ENCODE measurements around the gene GCN1.

The GCN1 gene

GRCh38 chr12:120096671-120097202 lies 97.8 kb downstream of the GCN1 start:
- Histone ChIP-seq H3K4me3 (ENCODE audit: low read length) (no peak overlapping the region), H3K4me1 (ENCODE audit: control insufficient read depth, insufficient read depth, low read length) (peaks cover 11% of the 10 kb centered on the region), H3K9me3 (ENCODE audit: control insufficient read depth, low read length) (no peaks in the 10 kb centered on the region), H3K36me3 (ENCODE audit: control insufficient read depth, insufficient read depth, low read length) (peaks cover 34% of the 10 kb centered on the region), H3K27me3 (ENCODE audit: control insufficient read depth, insufficient read depth, low read length) (no peaks in the 10 kb centered on the region), H3K9ac (ENCODE audit: low read length) (no peak overlapping the region)

DNA sequence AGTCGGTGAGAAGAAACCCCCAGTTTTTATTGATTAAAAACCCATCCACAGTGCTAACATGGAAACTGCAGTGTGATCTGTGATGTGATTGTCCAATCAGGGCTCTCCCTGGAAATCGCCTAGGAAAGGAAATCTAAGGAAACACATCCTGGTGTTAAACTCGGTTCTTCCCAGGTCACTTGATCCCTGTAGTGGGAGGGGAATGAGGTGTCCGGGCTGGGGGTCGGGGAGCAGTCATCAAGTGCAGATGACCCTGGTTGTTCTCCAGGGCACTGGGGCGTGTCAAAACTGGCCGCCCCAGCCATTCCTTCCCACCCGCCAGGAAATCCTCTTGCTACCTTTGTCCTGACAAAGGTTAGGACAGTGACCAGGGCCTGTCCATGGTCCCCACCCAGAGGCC lies 98.8 kb downstream of the GCN1 start:
- H3K4me3 ChIP-seq (ENCODE audit: low read length): no peak overlapping the region
- peaks cover 34% of the 10 kb centered on the region for H3K36me3 ChIP-seq (ENCODE audit: control insufficient read depth, insufficient read depth, low read length)

GRCh38 chr12:120095331-120095730 lies 99.2 kb downstream of the GCN1 start:
- Histone ChIP-seq H3K36me3 (ENCODE audit: control insufficient read depth, insufficient read depth, low read length) (peaks cover 34% of the 10 kb centered on the region), H3K4me3 (ENCODE audit: low read length) (no peak overlapping the region), H3K9ac (ENCODE audit: low read length) (no peak overlapping the region), H3K9me3 (ENCODE audit: control insufficient read depth, low read length) (no peaks in the 10 kb centered on the region), H3K27me3 (ENCODE audit: control insufficient read depth, insufficient read depth, low read length) (no peaks in the 10 kb centered on the region), H3K4me1 (ENCODE audit: control insufficient read depth, insufficient read depth, low read length) (no peaks in the 10 kb centered on the region)

More for the DNA sequence above, 98.8 kb downstream of the GCN1 start:
- H3K9ac ChIP-seq (ENCODE audit: low read length): no peak overlapping the region
- no peaks in the 10 kb centered on the region for H3K27me3 ChIP-seq (ENCODE audit: control insufficient read depth, insufficient read depth, low read length)
- no peaks in the 10 kb centered on the region for H3K9me3 ChIP-seq (ENCODE audit: control insufficient read depth, low read length)
- peaks cover under 1% of the 10 kb centered on the region for H3K4me1 ChIP-seq (ENCODE audit: control insufficient read depth, insufficient read depth, low read length)

DNA sequence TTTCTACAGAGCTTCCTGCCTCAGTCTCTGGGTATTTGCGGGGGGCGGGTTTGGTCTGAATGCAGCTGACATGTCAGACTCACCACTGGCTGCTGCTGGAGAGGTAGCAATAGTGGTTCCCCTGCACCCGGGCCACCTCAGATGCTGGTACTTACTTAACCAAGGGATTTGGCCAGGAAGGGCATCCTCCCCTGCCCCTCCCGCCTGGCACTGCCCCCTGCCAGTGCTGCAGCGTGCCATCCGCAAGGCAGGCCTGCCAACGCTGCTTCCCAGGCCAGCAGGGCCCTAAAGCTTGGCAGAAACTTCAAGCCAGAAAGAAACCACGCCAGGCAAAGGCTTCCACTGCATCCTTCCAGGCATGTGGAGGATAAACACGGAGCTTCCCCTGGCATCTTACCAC lies 100.0 kb downstream of the GCN1 start:
- Histone ChIP-seq H3K36me3 (ENCODE audit: control insufficient read depth, insufficient read depth, low read length) (peaks cover 41% of the 10 kb centered on the region), H3K9me3 (ENCODE audit: control insufficient read depth, low read length) (no peaks in the 10 kb centered on the region), H3K4me1 (ENCODE audit: control insufficient read depth, insufficient read depth, low read length) (no peaks in the 10 kb centered on the region), H3K9ac (ENCODE audit: low read length) (no peak overlapping the region), H3K4me3 (ENCODE audit: low read length) (no peak overlapping the region), H3K27me3 (ENCODE audit: control insufficient read depth, insufficient read depth, low read length) (no peaks in the 10 kb centered on the region)

DNA sequence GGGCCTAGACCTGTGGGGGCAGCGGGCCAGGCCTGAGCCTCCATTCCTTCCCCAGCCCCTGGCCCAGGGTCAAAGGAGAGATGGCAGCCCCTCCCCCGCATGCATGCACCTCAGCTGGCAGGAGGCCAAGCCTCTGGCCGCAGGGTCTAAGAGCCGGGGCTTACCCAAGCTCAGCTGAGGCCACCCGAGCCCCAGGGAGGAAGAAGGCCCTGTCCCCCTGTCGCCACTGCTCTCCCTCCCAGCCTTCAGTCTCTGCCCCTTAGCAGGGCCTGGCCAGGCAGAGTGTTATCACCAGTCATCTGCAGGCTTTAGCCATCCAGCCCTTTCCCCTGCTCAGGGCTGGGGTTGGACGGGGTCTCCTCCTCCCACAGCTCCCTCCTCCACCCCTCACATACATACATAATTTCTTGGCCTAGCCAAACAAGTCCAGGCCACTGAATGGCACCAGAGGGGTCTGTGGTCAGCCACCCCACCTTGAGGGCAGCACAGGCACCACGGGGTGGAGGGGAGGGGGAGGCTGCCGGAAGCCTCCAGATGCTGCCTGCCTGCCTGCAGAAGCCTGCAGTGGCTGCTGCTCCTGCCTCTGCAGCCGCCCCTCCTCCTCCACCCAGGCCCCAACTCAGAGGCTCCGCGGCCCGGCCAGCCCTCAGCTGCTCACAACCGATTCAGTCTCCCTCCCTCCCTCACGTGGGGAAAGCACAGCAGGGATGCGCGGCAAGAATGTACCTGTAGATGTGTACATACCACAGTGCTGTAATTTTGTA lies 100.7 kb downstream of the GCN1 start:
- Histone ChIP-seq H3K36me3 (ENCODE audit: control insufficient read depth, insufficient read depth, low read length) (peaks cover 38% of the 10 kb centered on the region), H3K27me3 (ENCODE audit: control insufficient read depth, insufficient read depth, low read length) (no peaks in the 10 kb centered on the region), H3K9me3 (ENCODE audit: control insufficient read depth, low read length) (no peaks in the 10 kb centered on the region), H3K4me1 (ENCODE audit: control insufficient read depth, insufficient read depth, low read length) (no peaks in the 10 kb centered on the region), H3K4me3 (ENCODE audit: low read length) (no peak overlapping the region), H3K9ac (ENCODE audit: low read length) (no peak overlapping the region)

GRCh38 chr12:120093336-120093591 lies 101.3 kb downstream of the GCN1 start:
- H3K36me3 ChIP-seq (ENCODE audit: control insufficient read depth, insufficient read depth, low read length): peaks cover 33% of the 10 kb centered on the region
- H3K9me3 ChIP-seq (ENCODE audit: control insufficient read depth, low read length): no peaks in the 10 kb centered on the region
- no peak overlapping the region for H3K4me3 ChIP-seq (ENCODE audit: low read length)
- no peaks in the 10 kb centered on the region for H3K27me3 ChIP-seq (ENCODE audit: control insufficient read depth, insufficient read depth, low read length)
- H3K9ac ChIP-seq (ENCODE audit: low read length): no peak overlapping the region
- no peaks in the 10 kb centered on the region for H3K4me1 ChIP-seq (ENCODE audit: control insufficient read depth, insufficient read depth, low read length)

GRCh38 chr12:120092551-120093335 lies 101.8 kb downstream of the GCN1 start:
- H3K27me3 ChIP-seq (ENCODE audit: control insufficient read depth, insufficient read depth, low read length): no peaks in the 10 kb centered on the region
- no peak overlapping the region for H3K9ac ChIP-seq (ENCODE audit: low read length)
- H3K4me1 ChIP-seq (ENCODE audit: control insufficient read depth, insufficient read depth, low read length): no peaks in the 10 kb centered on the region
- H3K36me3 ChIP-seq (ENCODE audit: control insufficient read depth, insufficient read depth, low read length): peaks cover 31% of the 10 kb centered on the region
- H3K4me3 ChIP-seq (ENCODE audit: low read length): no peak overlapping the region
- H3K9me3 ChIP-seq (ENCODE audit: control insufficient read depth, low read length): no peaks in the 10 kb centered on the region

- Histone ChIP-seq H3K27me3 (ENCODE audit: control insufficient read depth, insufficient read depth, low read length) (no peaks in the 10 kb centered on the region), H3K4me1 (ENCODE audit: control insufficient read depth, insufficient read depth, low read length) (peaks cover 11% of the 10 kb centered on the region), H3K9ac (ENCODE audit: low read length) (no peak overlapping the region), H3K36me3 (ENCODE audit: control insufficient read depth, insufficient read depth, low read length) (peaks cover 20% of the 10 kb centered on the region), H3K4me3 (ENCODE audit: low read length) (no peak overlapping the region), H3K9me3 (ENCODE audit: control insufficient read depth, low read length) (no peaks in the 10 kb centered on the region)
These were observed 103.0 kb downstream of the GCN1 start for GRCh38 chr12:120091371-120092090.

DNA sequence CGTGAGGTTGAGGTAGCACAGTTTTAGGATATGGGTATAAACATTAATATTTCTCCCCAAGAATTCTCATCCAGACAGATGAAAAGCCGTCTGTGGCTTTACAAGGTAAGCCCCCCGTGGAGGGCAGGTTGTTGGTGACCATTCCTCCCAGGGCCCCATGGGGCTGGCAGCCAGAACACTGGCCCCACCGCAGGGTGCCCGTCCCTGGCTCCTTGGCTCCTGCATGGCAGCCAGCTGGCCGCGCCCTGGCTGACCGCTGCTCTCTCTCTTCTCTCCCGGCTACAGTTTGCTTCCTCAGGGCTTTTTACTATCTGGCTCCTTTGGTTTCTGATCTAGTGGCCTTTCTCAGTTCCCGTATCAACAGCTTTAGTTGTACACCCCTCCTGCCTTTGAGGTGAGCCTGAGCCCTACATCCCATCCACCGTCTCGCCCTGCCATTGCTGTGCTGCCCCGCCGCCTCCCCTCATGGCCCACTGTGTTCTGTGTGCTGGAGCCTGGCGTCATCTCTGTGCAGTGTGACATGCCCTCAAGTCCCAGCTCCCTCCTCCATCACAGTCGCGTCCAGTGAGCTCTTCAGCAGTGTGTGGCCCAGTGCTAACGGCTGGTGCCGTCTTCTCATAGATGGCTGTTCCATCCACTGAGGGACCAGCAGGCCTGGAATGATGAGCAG lies 103.8 kb downstream of the GCN1 start:
- Histone ChIP-seq H3K9ac (ENCODE audit: low read length) (no peak overlapping the region), H3K27me3 (ENCODE audit: control insufficient read depth, insufficient read depth, low read length) (no peaks in the 10 kb centered on the region), H3K4me1 (ENCODE audit: control insufficient read depth, insufficient read depth, low read length) (peaks cover 19% of the 10 kb centered on the region), H3K9me3 (ENCODE audit: control insufficient read depth, low read length) (no peaks in the 10 kb centered on the region), H3K36me3 (ENCODE audit: control insufficient read depth, insufficient read depth, low read length) (peaks cover 15% of the 10 kb centered on the region), H3K4me3 (ENCODE audit: low read length) (no peak overlapping the region)

- Histone ChIP-seq H3K27me3 (ENCODE audit: control insufficient read depth, insufficient read depth, low read length) (no peaks in the 10 kb centered on the region), H3K36me3 (ENCODE audit: control insufficient read depth, insufficient read depth, low read length) (peaks cover 12% of the 10 kb centered on the region), H3K9me3 (ENCODE audit: control insufficient read depth, low read length) (no peaks in the 10 kb centered on the region), H3K4me3 (ENCODE audit: low read length) (no peak overlapping the region), H3K9ac (ENCODE audit: low read length) (no peak overlapping the region), H3K4me1 (ENCODE audit: control insufficient read depth, insufficient read depth, low read length) (peaks cover 21% of the 10 kb centered on the region)
These were observed 104.3 kb downstream of the GCN1 start for GRCh38 chr12:120090206-120090605.

DNA sequence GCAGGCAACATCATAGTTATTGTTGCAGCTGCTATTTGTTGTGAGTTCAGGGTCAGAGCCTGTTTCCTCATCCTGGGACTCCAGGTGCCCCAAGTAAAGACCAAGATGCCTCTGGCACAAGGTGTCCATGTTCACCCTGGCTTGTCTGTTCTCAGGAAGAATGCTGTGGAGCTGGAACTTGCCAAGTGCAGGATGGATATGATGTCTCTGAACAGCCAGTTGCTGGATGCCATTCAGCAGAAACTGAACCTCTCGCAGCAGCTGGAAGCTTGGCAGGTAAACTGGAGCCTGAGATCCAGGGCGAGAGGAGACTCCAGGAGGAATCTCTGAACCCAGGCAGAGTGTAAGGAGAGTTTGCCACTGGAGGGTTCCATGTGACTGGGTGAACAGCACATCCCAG lies 104.7 kb downstream of the GCN1 start:
- H3K36me3 ChIP-seq (ENCODE audit: control insufficient read depth, insufficient read depth, low read length): peaks cover 10% of the 10 kb centered on the region
- peaks cover 21% of the 10 kb centered on the region for H3K4me1 ChIP-seq (ENCODE audit: control insufficient read depth, insufficient read depth, low read length)
- H3K4me3 ChIP-seq (ENCODE audit: low read length): no peak overlapping the region
- H3K9me3 ChIP-seq (ENCODE audit: control insufficient read depth, low read length): no peaks in the 10 kb centered on the region
- H3K27me3 ChIP-seq (ENCODE audit: control insufficient read depth, insufficient read depth, low read length): no peaks in the 10 kb centered on the region
- H3K9ac ChIP-seq (ENCODE audit: low read length): no peak overlapping the region
